ENCODE results near the gene VIL1.
A peak's percentile ranks its signal among the peaks of the same experiment; 100 is the strongest.

The VIL1 gene

GRCh38 chr2:218395090-218395444, 23.9 kb upstream of the VIL1 start:
- DNase-seq (ENCODE audit: low read depth in 2 of 2) = no peak

- DNase-seq (ENCODE audit: low read depth in 2 of 2) = no peak
Measured at GRCh38 chr2:218395456-218395825, 23.5 kb upstream of the VIL1 start.

- peak; percentile 96 for DNase-seq (ENCODE audit: low read depth in 2 of 2)
Measured at GRCh38 chr2:218395826-218396687, 22.9 kb upstream of the VIL1 start.

- peak in 1 of 2 experiments; percentile 20 for DNase-seq (ENCODE audit: low read depth in 2 of 2)
Measured at GRCh38 chr2:218396688-218397462, 22.0 kb upstream of the VIL1 start.

GRCh38 chr2:218397463-218397819, 21.5 kb upstream of the VIL1 start:
- no peak for DNase-seq (ENCODE audit: low read depth in 2 of 2)

GRCh38 chr2:218397820-218398436, 21.0 kb upstream of the VIL1 start:
- DNase-seq (ENCODE audit: low read depth in 2 of 2) = peak; percentile 52 to 56

GRCh38 chr2:218398437-218399390, 20.2 kb upstream of the VIL1 start:
- peak; percentile 59 for DNase-seq (ENCODE audit: low read depth in 2 of 2)

- DNase-seq (ENCODE audit: low read depth in 2 of 2) = peak; percentile 95 to 96
Measured at GRCh38 chr2:218399391-218400166, 19.3 kb upstream of the VIL1 start, which contains the start of gene CTDSP1. Gene CTDSP1 (plus strand): TSS chr2:218399868. CDS start chr2:218400091, 223 bp downstream.

GRCh38 chr2:218400167-218400929, 18.6 kb upstream of the VIL1 start:
- DNase-seq (ENCODE audit: low read depth in 2 of 2) = no peak

- DNase-seq (ENCODE audit: low read depth in 2 of 2) = no peak
Measured at GRCh38 chr2:218400930-218401881, 17.7 kb upstream of the VIL1 start.

- DNase-seq (ENCODE audit: low read depth in 2 of 2) = no peak
Measured at GRCh38 chr2:218401890-218402289, 17.0 kb upstream of the VIL1 start.

GRCh38 chr2:218402491-218402901, 16.4 kb upstream of the VIL1 start:
- no peak for DNase-seq (ENCODE audit: low read depth in 2 of 2)

- DNase-seq (ENCODE audit: low read depth in 2 of 2) = no peak
Measured at GRCh38 chr2:218402911-218403411, 16.0 kb upstream of the VIL1 start.

- DNase-seq (ENCODE audit: low read depth in 2 of 2) = no peak
Measured at GRCh38 chr2:218403810-218404209, 15.1 kb upstream of the VIL1 start.

- no peak for DNase-seq (ENCODE audit: low read depth in 2 of 2)
Measured at GRCh38 chr2:218404351-218405085, 14.4 kb upstream of the VIL1 start.

- DNase-seq (ENCODE audit: low read depth in 2 of 2) = no peak
Measured at GRCh38 chr2:218405086-218405745, 13.7 kb upstream of the VIL1 start.

GRCh38 chr2:218405746-218406208, 13.1 kb upstream of the VIL1 start:
- no peak for DNase-seq (ENCODE audit: low read depth in 2 of 2)

Measured in fibroblast of skin of left quadriceps (primary cell).